GM19351 (cell line): Measurements from ENCODE around the gene CASP2.

Source experiments
- ATAC-seq: cut with Tn5 transposase; IDR thresholded peaks from one replicate; pipeline ENCODE4 v1.9.1; 2021; ENCODE audit warnings: mild to moderate bottlenecking, moderate library complexity; ENCODE audit not compliant: unreplicated experiment

The CASP2 gene

GRCh38 chr7:143287935-143288826, at the start of gene CASP2:
TSS of gene CASP2 (plus strand) at chr7:143288351. CDS start at chr7:143288456, 105 bp downstream.
- peak; percentile 88 for ATAC-seq

DNA sequence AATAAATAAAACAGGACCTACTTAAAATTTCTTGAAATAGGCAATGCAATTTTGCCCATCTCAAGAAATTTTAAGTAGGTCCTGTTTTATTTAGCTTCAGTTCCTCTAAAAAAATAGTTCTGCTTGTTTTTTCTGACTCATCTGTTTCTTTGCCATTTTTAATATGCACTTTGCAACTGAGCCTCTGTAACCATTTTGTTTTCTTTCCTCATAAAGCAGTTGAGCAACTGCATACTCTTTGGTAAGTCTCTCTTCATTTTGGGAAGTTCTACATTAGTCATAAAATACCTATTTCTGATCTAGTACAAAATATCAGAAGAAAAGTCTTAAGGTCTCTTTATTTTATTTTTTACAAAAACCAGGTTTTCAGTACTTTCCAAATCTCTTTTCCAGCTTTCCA, 48.3 kb upstream of the CASP2 start:
- ATAC-seq = no peak

DNA sequence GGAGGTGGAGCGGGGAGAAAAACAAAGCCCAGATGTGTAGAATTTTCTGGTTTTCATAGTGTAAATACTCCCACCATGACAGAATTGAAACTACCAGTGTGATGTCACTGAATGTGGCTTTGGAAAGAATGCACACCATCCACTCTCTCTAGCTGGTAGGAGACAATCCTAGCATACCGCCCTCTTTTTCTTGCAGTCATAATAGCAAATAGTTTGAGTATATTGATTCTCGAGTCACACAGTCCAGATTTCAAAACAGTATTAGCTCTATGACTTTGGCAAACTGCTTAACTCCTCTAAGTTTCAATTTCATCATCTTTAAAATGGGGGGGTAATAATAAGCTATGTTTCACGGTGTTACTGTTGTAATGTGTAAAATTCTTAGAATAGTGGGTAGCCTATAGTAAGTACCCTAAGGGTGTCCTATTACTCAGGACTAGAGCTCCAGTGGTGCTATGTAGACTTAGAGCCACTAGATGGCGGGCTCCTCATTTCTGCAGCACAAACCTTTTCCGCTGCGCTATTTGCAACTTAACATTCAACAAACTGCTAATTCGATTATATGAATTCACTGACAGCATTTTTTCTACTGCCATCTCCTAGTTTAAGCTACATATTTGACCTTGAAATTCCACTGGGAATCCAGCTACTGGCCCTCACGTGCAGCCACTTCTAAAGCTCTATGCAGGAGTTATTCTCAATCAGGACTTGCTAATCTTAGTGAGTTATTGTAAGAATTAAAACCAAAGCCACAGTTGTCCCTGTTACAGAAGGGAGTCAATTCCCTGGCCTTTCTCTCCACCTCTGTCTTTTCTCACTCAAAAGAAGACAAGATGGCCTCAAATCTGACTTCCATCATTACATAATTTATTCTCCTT, 47.6 kb upstream of the CASP2 start:
- ATAC-seq = peak; percentile 98

GRCh38 chr7:143242306-143242705, 45.8 kb upstream of the CASP2 start:
- no peak for ATAC-seq

DNA sequence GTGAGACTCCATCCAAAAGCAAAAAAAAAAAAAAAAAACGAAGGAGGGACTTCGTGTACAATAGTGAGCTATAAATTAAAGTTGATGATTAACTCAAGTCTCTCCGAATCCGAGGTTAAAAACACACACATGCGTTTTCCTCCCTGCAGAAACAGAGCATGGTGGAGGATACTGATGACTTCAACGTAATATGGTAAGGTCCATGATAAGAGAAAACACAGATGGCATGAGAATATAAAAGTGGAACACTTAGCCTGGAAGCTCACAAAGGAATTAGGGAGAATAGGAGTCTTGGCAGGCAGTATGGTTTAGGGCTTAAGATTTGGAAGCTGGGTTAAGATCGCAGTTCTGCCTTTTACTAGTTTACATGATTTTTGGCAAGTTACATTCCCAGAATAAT, 45.0 kb upstream of the CASP2 start:
- no peak for ATAC-seq

DNA sequence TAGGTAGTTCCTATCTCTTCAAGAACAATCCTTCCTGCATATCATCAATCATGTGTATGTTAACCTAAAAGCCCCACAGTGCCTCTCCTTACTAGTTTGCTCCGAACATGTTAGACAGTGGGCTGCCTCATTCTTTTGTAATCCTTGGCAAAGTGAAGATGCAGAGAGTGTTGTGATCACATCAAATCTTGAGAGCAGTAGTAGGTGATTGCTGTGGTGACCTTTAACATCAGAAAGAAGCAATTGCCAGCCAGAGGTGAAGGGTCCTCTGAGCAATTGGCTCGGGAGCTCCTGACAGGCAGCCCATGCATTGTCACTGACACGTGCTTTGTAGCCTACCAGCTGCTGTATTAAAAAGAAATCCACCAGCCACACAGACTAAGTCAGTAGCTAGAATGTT, 44.5 kb upstream of the CASP2 start:
- no peak for ATAC-seq

DNA sequence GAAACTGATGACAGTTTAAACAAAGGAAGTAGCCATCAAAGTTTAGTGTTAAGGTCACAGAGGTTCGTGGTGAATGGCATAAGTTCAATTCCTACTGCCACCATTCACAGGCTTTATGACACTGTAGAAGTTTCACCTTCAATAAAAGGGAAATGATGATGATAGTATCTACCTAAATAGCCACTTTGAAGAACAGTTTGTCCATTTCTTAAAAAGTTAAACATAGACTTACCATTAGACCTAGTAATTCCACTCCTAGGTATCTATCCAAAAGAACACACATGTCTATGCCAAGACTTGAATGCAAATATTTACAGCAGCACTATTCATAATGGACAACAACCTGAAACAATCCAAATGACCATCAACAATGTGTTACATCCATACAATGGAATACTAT, 43.8 kb upstream of the CASP2 start:
- no peak for ATAC-seq

GRCh38 chr7:143245123-143245522, 43.0 kb upstream of the CASP2 start:
- no peak for ATAC-seq

DNA sequence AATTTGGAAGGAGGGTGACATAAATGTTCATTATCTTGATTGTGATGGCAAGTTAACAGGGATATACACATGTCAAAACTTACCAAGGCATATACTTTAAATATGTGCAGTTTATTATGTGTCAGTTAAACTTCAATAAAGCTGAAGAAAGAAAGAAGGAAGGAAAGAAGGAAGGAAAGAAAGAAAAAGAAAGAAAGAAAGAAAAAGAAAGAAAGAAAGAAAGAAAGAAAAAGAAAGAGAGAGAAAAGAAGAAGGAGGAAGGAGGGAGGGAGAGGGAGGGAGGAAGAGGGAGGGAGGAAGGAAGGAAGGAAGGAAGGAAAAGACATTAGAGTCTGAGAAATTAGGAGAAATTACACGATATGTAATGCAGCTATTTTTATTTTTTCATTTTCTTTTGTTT, 40.8 kb upstream of the CASP2 start:
- no peak for ATAC-seq

DNA sequence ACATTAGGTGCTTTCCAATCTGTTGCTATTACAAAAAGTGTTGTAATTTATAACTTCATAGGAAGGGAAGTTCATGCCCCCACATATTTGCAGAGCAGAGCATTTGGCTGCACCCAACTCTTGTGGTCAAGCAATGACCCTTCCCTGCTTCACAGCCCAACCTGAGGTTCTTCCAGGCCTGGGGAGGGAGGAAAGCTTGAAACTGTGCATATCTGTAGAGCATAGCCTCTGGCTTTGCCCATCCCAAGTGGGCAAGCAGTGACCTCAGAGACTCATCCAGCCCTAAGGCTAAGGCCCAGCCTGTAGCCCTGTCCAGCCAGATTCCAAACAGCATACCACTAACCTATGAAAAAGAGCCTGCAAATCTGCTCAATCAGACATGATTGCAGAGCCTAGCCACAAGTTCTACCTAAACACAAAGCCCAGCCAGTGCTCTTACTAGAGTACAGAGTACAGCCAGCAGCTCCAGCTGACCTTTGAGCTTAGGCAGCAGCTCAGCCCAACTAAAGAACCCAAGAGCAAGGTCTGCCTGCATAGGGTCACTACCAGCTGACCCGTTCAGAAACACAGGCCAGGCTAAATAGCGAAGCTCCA, 39.3 kb upstream of the CASP2 start:
- ATAC-seq = no peak

- no peak for ATAC-seq
Measured at GRCh38 chr7:143250199-143250598, 38.0 kb upstream of the CASP2 start.

DNA sequence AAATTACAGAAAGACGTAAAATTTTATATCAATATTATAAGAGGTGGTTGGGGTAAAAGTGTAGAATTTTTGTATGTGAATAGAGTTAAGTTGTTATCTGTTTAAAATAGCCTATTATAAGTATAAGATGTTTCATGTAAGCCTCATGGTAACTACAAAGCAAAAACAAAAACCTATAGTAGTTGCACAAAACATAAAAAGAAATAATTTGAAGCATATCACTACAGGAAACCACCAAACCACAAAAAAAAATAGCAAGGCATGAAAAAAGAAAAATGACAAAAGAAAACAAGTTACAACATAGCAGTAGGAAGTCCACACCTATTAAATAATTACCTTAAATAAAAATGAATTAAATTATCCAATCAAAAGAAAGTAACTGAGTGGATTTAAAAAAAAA, 37.3 kb upstream of the CASP2 start:
- no peak for ATAC-seq

- ATAC-seq = no peak
Measured at GRCh38 chr7:143252006-143252405, 36.1 kb upstream of the CASP2 start.

DNA sequence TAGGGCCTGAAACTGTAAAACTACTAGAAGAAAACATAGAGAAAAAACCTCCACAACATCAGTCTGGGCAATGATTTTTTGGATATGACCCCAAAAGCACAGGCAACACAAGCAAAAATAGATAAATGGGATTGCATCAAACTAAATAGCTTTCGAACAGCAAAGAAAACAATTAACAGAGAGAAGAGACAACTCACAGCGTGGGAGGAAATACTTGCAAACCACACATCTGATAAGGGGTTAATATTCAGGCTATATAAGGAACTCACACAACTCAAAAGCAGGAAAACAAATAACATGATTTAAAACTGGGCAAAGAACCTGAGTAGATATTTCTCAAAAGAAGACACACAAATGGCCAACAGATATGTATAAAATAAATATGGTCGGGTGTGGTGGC, 32.6 kb upstream of the CASP2 start:
- no peak for ATAC-seq

GRCh38 chr7:143256325-143256724, 31.8 kb upstream of the CASP2 start:
- ATAC-seq = no peak

DNA sequence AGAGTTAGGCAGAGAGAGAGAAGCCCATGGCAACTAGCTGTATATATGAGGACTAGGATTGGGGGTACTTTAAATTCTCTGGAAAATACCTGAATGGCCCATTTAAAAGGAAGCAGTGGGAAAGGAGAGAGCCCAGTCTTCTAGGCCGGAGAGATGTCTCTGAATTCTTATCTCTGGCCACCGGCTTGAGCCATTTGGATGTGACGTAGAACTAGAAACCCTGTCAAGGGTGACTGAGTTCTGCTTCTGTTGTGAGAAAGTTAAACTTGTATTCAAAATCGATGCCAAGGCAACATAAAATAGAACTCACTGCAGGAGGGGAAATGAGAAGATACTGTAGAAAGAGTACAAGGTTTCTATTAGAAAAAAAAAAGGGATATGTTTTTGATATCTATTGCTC, 31.2 kb upstream of the CASP2 start:
- peak; percentile 76 for ATAC-seq

DNA sequence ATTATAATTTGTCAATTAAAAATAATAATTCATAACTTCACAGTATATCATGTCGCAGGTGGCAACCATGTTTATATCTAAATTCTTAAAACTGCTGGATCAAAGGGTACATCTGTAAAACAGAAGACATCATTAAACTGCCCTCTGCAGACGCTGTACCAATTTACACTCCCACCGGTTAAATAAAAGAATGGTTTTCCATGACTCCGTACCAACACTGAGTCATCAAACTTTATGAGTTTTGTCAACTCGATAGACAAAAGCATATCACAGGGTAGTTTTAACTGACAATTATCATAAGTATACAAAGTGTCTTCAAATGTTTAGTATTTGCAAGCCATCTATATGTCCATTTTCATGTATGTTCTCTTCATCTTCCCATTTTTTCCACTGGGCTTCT, 30.6 kb upstream of the CASP2 start:
- ATAC-seq = no peak

GRCh38 chr7:143258831-143259230, 29.3 kb upstream of the CASP2 start:
- ATAC-seq = peak; percentile 36

DNA sequence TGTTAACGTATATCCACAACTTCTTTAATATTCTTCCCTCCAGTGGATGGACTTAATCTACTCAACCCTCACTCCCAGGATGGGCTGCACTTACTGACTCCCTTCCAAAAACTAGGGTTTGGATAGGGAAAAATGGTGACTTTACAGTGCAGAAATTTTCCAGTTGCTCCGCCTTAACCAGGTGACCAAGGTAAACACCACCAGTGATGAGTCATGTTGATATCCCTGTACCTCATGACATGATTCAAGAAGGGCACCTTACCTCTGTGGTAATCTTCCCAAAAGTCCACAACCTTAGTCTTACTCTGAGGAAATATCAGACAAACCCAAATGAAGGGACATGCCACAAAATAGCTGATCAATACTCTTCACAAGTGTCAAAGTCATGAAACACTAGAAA, 28.4 kb upstream of the CASP2 start:
- ATAC-seq = no peak

DNA sequence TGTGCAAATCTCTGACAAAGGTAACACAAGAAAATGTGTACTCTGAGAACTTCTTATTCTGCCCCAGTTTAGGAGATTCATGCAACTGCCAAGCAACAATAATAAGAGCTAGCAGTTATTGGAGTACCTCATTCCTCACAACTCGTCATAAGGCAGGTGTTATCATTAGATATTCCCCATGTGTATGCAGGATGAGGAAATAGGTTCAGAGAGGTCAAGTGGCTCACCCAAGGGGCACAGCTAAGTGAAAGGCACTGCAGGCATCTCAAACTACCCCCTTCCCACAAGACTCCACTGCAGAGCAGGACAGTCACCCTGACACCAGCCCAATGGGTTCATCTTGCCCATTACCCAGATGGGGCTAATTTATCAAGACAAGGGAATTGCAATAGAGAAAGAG, 26.2 kb upstream of the CASP2 start:
- no peak for ATAC-seq
